ENCODE results near the gene IL12RB1. TPM values are rescaled to one million over a fixed set of nuclear protein-coding genes. Genes with fewer than 3 reads are reported as not detected.

The IL12RB1 gene
- total RNA-seq, 1 experiment from 2014 or later = not detected

GRCh38 chr19:18053576-18054219 is 33.0 kb downstream of the IL12RB1 start:
- peak overlapping the region; percentile 17; the same call in 1 of the 2 replicates for H3K4me2 ChIP-seq (ENCODE audit: low read length)
- POLR2A ChIA-PET = no interaction called here
- DNase-seq (ENCODE audit: low read depth, low spot score) (no peak), ATAC-seq (no peak)
- H2AFZ ChIP-seq (ENCODE audit: low read depth, low read length, poor library complexity, severe bottlenecking) = no peak overlapping the region
- no TSS peak for BruUV-seq (replicated peaks)
- no peaks in the 10 kb centered on the region for H4K20me1 ChIP-seq (ENCODE audit: insufficient read depth)
- no peaks in the 10 kb centered on the region for H3K9me2 ChIP-seq (ENCODE audit: insufficient read depth)
- H3K9me3 ChIP-seq (ENCODE audit: control insufficient read depth in 1 of 2, insufficient read depth in 1 of 2, low read depth in 1 of 2, low read length in 2 of 2) = no peaks in the 10 kb centered on the region
- peaks cover 4 to 23% of the 10 kb centered on the region in 2 experiments; a peak in 3 of 4 replicates for H3K4me1 ChIP-seq (ENCODE audit: control insufficient read depth in 1 of 2, insufficient read depth in 2 of 2, low read length in 2 of 2)
- no peaks in the 10 kb centered on the region for H3K36me3 ChIP-seq (ENCODE audit: control insufficient read depth in 1 of 2, insufficient read depth in 2 of 2, low read length in 2 of 2)
- intact Hi-C loops (cut with micrococcal nuclease) = no loop called here
- CTCF ChIA-PET = no interaction called here
- H3K9ac ChIP-seq (ENCODE audit: low read length) = no peak overlapping the region
- no peak overlapping the region for H3K27ac ChIP-seq (ENCODE audit: low read depth, low read length)
- no peak for TF ChIP-seq POLR2A (IDR thresholded peaks at IDR 0.05; ENCODE audit: borderline replicate concordance, extremely low read depth, insufficient read depth, insufficient read length)
- no peak for TF ChIP-seq EZH2phosphoT487 (IDR thresholded peaks at IDR 0.05; ENCODE audit: borderline replicate concordance)
- TF ChIP-seq ZBTB33 (IDR thresholded peaks at IDR 0.05; ENCODE audit: extremely low read depth, insufficient replicate concordance, low read length) = no peak
- no peak for TF ChIP-seq ELF1 (IDR thresholded peaks at IDR 0.05; ENCODE audit: borderline replicate concordance, low read depth)
- no peak for TF ChIP-seq SP1 (IDR thresholded peaks at IDR 0.05; ENCODE audit: low read depth)
- no peak for TF ChIP-seq ZNF274 (IDR thresholded peaks at IDR 0.05; ENCODE audit: low read depth, low read length)
- no peaks in the 10 kb centered on the region for H3K27me3 ChIP-seq (ENCODE audit: insufficient read depth, low read length)
- RAD21 ChIA-PET (ENCODE audit: low non-redundant PET in 1 of 2, low total read pairs in 2 of 2, uncharacterized antibody in 2 of 2, unreplicated experiment in 2 of 2) = no interaction called here
- no peaks in the 10 kb centered on the region for H3K79me2 ChIP-seq (ENCODE audit: insufficient read depth, low read length)
- no peak overlapping the region for H3K4me3 ChIP-seq (replicated peaks in 1 of 2; ENCODE audit: low read depth in 1 of 2, low read length in 2 of 2)

- Histone ChIP-seq H3K27me3 (ENCODE audit: insufficient read depth, low read length) (no peaks in the 10 kb centered on the region), H4K20me1 (ENCODE audit: insufficient read depth) (no peaks in the 10 kb centered on the region), H3K36me3 (ENCODE audit: control insufficient read depth in 1 of 2, insufficient read depth in 2 of 2, low read length in 2 of 2) (no peaks in the 10 kb centered on the region), H3K4me3 (replicated peaks in 1 of 2; ENCODE audit: low read depth in 1 of 2, low read length in 2 of 2) (no peak overlapping the region), H3K27ac (ENCODE audit: low read depth, low read length) (no peak overlapping the region), H3K9me2 (ENCODE audit: insufficient read depth) (no peaks in the 10 kb centered on the region), H2AFZ (ENCODE audit: low read depth, low read length, poor library complexity, severe bottlenecking) (no peak overlapping the region), H3K79me2 (ENCODE audit: insufficient read depth, low read length) (no peaks in the 10 kb centered on the region), H3K4me1 (ENCODE audit: control insufficient read depth in 1 of 2, insufficient read depth in 2 of 2, low read length in 2 of 2) (peaks cover 0 to 10% of the 10 kb centered on the region in 2 experiments; a peak in 2 of 4 replicates), H3K4me2 (ENCODE audit: low read length) (no peak overlapping the region), H3K9ac (ENCODE audit: low read length) (no peak overlapping the region), H3K9me3 (ENCODE audit: control insufficient read depth in 1 of 2, insufficient read depth in 1 of 2, low read depth in 1 of 2, low read length in 2 of 2) (no peaks in the 10 kb centered on the region)
- ChIA-PET CTCF (no interaction called here), POLR2A (no interaction called here), RAD21 (ENCODE audit: low non-redundant PET in 1 of 2, low total read pairs in 2 of 2, uncharacterized antibody in 2 of 2, unreplicated experiment in 2 of 2) (no interaction called here)
- intact Hi-C loops (cut with micrococcal nuclease) = no loop called here
- no peak for TF ChIP-seq EZH2 (IDR thresholded peaks at IDR 0.05)
- TF ChIP-seq JUND (IDR thresholded peaks at IDR 0.05) = no peak
- TF ChIP-seq, protein P1, sequence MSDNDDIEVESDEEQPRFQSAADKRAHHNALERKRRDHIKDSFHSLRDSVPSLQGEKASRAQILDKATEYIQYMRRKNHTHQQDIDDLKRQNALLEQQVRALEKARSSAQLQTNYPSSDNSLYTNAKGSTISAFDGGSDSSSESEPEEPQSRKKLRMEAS (IDR thresholded peaks at IDR 0.05) = no peak
- no peak for TF ChIP-seq RAD21 (IDR thresholded peaks at IDR 0.05; ENCODE audit: low read depth)
- no peak for TF ChIP-seq EGR1 (IDR thresholded peaks at IDR 0.05; ENCODE audit: low read depth)
- BruUV-seq (replicated peaks) = no TSS peak
- ATAC-seq (no peak), DNase-seq (ENCODE audit: low read depth, low spot score) (no peak)
Measured at GRCh38 chr19:18051887-18052286, 34.8 kb downstream of the IL12RB1 start.

Data from HCT116 (cell line).